ENCODE data around the gene MUC20.

GRCh38 chr3:195717416-195717815 is 3.4 kb upstream of the MUC20 start:
- no peak for TF ChIP-seq ETV1 (tag; conservative IDR thresholded peaks at IDR 0.05; ENCODE audit: low read depth)
- TF ChIP-seq ZNF146 (CRISPR knock-in tag; IDR thresholded peaks at IDR 0.05; ENCODE audit: unreplicated experiment) = no peak
- no peak for TF ChIP-seq KLF13 (tag; IDR thresholded peaks at IDR 0.05; ENCODE audit: borderline replicate concordance, low read depth)
- no peak for TF ChIP-seq CTCF (IDR thresholded peaks at IDR 0.05 in 2 of 3, conservative IDR thresholded peaks at IDR 0.05 in 1 of 3; ENCODE audit: insufficient read depth in 2 of 3, low read depth in 1 of 3, low read length in 3 of 3)
- no peak for TF ChIP-seq CBX1 (IDR thresholded peaks at IDR 0.05; ENCODE audit: low read depth)
- TF ChIP-seq ATF2 (CRISPR knock-in tag; IDR thresholded peaks at IDR 0.05) = no peak
- TF ChIP-seq, protein P1, sequence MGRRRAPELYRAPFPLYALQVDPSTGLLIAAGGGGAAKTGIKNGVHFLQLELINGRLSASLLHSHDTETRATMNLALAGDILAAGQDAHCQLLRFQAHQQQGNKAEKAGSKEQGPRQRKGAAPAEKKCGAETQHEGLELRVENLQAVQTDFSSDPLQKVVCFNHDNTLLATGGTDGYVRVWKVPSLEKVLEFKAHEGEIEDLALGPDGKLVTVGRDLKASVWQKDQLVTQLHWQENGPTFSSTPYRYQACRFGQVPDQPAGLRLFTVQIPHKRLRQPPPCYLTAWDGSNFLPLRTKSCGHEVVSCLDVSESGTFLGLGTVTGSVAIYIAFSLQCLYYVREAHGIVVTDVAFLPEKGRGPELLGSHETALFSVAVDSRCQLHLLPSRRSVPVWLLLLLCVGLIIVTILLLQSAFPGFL (CRISPR knock-in tag; IDR thresholded peaks at IDR 0.05) = no peak
- TF ChIP-seq, protein P2, sequence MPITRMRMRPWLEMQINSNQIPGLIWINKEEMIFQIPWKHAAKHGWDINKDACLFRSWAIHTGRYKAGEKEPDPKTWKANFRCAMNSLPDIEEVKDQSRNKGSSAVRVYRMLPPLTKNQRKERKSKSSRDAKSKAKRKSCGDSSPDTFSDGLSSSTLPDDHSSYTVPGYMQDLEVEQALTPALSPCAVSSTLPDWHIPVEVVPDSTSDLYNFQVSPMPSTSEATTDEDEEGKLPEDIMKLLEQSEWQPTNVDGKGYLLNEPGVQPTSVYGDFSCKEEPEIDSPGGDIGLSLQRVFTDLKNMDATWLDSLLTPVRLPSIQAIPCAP (CRISPR knock-in tag; IDR thresholded peaks at IDR 0.05; ENCODE audit: borderline replicate concordance) = no peak
